Ascending aorta (tissue), 2 donors: ENCODE results near the gene TNIK. TPM values are rescaled to one million over a fixed set of nuclear protein-coding genes. Genes with fewer than 3 reads are reported as not detected.
"Not testable (repeated sequence)": the region's sequence is repeated elsewhere in the genome, so short reads cannot be mapped to it uniquely, and the experiment has no call there.

ENCODE experiments used
- DNase-seq, 2 donors: peaks; one replicate each; pipeline ENCODE4 v3.0.0-alpha.2; 2019; ENCODE audit warnings: low spot score in 2 of 2
- H3K27ac ChIP-seq, 2 donors: fragments of 200-600 bp; sonication (generic); one replicate each; pipeline ENCODE4 v1.5.1; 2016 to 2017; ENCODE audit warnings: mild to moderate bottlenecking in 1 of 2
- H3K27me3 ChIP-seq: fragments of 200-600 bp; sonication (generic); one replicate; pipeline ENCODE4 v1.5.1; 2017
- H3K36me3 ChIP-seq, 2 donors: fragments of 200-600 bp; sonication (generic); one replicate each; pipeline ENCODE4 v1.5.1; 2016
- H3K4me1 ChIP-seq, 2 donors: fragments of 200-600 bp; sonication (generic); one replicate each; pipeline ENCODE4 v1.5.1; 2016 to 2017; ENCODE audit warnings: mild to moderate bottlenecking in 1 of 2
- H3K4me3 ChIP-seq, 2 donors: fragments of 200-600 bp; sonication (generic); one replicate each; pipeline ENCODE4 v1.5.1; 2016 to 2017; ENCODE audit warnings: mild to moderate bottlenecking in 1 of 2
- H3K9me3 ChIP-seq, 2 donors: fragments of 200-600 bp; sonication (generic); one replicate each; pipeline ENCODE4 v1.5.1; 2016
- intact Hi-C: fragments of 100-400 bp; cut with DNase I; formaldehyde crosslinking; loops from one replicate; pipeline ENCODE4 v1.15.1; 2023
- total RNA-seq: library from RNA; depleted of rRNA; stranded (reverse); fragments of >200 nt; gene quantifications from one replicate; pipeline ENCODE4 v1.1.0, GENCODE V29; 2016
- TF ChIP-seq, protein P1 (sequence below), 3 experiments: fragments of 200-600 bp in 2 of 3; fragments of 450-650 bp in 1 of 3; sonication (generic) in 2 of 3; IDR thresholded peaks; one replicate each; pipeline ENCODE4 v1.5.1; 2016 to 2019; ENCODE audit warnings: antibody characterized with exemption in 3 of 3, mild to moderate bottlenecking in 1 of 3, moderate library complexity in 1 of 3

The TNIK gene
- total RNA-seq, 1 donor from 2014 or later = 0.75 TPM

GRCh38 chr3:171429635-171430034 lies 30.6 kb downstream of the TNIK start:
- Histone ChIP-seq H3K27me3 (no peaks in the 10 kb centered on the region), H3K4me1 (no peaks in the 10 kb centered on the region), H3K9me3 (no peaks in the 10 kb centered on the region), H3K36me3 (no peaks in the 10 kb centered on the region), H3K4me3 (no peak overlapping the region), H3K27ac (no peak overlapping the region)
- intact Hi-C loops = no loop called here
- TF ChIP-seq, protein P1, sequence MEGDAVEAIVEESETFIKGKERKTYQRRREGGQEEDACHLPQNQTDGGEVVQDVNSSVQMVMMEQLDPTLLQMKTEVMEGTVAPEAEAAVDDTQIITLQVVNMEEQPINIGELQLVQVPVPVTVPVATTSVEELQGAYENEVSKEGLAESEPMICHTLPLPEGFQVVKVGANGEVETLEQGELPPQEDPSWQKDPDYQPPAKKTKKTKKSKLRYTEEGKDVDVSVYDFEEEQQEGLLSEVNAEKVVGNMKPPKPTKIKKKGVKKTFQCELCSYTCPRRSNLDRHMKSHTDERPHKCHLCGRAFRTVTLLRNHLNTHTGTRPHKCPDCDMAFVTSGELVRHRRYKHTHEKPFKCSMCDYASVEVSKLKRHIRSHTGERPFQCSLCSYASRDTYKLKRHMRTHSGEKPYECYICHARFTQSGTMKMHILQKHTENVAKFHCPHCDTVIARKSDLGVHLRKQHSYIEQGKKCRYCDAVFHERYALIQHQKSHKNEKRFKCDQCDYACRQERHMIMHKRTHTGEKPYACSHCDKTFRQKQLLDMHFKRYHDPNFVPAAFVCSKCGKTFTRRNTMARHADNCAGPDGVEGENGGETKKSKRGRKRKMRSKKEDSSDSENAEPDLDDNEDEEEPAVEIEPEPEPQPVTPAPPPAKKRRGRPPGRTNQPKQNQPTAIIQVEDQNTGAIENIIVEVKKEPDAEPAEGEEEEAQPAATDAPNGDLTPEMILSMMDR (IDR thresholded peaks at IDR 0.05) = no peak
- no peak for DNase-seq

GRCh38 chr3:171428892-171429291 lies 31.3 kb downstream of the TNIK start:
- Histone ChIP-seq H3K4me1 (no peaks in the 10 kb centered on the region), H3K27ac (no peak overlapping the region), H3K4me3 (no peak overlapping the region), H3K9me3 (no peaks in the 10 kb centered on the region), H3K27me3 (no peaks in the 10 kb centered on the region), H3K36me3 (no peaks in the 10 kb centered on the region)
- intact Hi-C loops = no loop called here
- TF ChIP-seq, protein P1 (IDR thresholded peaks at IDR 0.05) = no peak
- no peak for DNase-seq

- DNase-seq = no peak
- intact Hi-C loops = no loop called here
Observed at GRCh38 chr3:171428321-171428787, 31.9 kb downstream of the TNIK start.

GRCh38 chr3:171427771-171428320 lies 32.4 kb downstream of the TNIK start:
- Histone ChIP-seq H3K4me3 (no peak overlapping the region), H3K4me1 (no peaks in the 10 kb centered on the region), H3K36me3 (no peaks in the 10 kb centered on the region), H3K27me3 (no peaks in the 10 kb centered on the region), H3K27ac (no peak overlapping the region), H3K9me3 (no peaks in the 10 kb centered on the region)
- intact Hi-C loops = no loop called here
- TF ChIP-seq, protein P1 (IDR thresholded peaks at IDR 0.05) = no peak
- no peak for DNase-seq

More at GRCh38 chr3:171428321-171428787, 31.9 kb downstream of the TNIK start:
- no peaks in the 10 kb centered on the region for H3K4me1 ChIP-seq
- no peaks in the 10 kb centered on the region for H3K9me3 ChIP-seq
- H3K36me3 ChIP-seq = no peaks in the 10 kb centered on the region
- H3K4me3 ChIP-seq = no peak overlapping the region
- TF ChIP-seq, protein P1 (IDR thresholded peaks at IDR 0.05) = no peak
- no peaks in the 10 kb centered on the region for H3K27me3 ChIP-seq
- H3K27ac ChIP-seq = no peak overlapping the region

GRCh38 chr3:171424063-171424462 lies 36.1 kb downstream of the TNIK start:
- DNase-seq, H3K27ac ChIP-seq, H3K4me3 ChIP-seq, H3K36me3 ChIP-seq, H3K4me1 ChIP-seq, intact Hi-C loops, H3K27me3 ChIP-seq, H3K9me3 ChIP-seq: not testable (repeated sequence)

DNA sequence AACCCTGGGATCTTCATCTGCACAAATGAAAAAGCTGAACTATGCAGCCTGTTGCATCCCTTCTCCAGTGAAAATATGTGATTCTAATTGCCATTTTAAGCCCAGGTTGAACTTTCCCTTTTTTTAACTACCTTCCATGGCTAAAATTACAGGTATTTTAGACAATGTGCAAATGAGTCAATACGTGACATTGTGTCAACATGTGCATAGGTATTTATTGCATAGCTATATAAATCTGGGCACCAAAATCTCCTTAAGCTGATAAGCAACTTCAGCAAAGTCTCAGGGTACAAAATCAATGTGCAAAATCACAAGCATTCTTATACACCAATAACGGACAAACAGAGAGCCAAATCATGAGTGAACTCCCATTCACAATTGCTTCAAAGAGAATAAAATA lies 37.4 kb downstream of the TNIK start:
- H3K9me3 ChIP-seq, H3K4me1 ChIP-seq, DNase-seq, intact Hi-C loops, H3K36me3 ChIP-seq, H3K27ac ChIP-seq, H3K4me3 ChIP-seq, H3K27me3 ChIP-seq: not testable (repeated sequence)

- Histone ChIP-seq H3K27me3 (no peaks in the 10 kb centered on the region), H3K36me3 (no peaks in the 10 kb centered on the region), H3K27ac (no peak overlapping the region), H3K4me1 (no peaks in the 10 kb centered on the region), H3K4me3 (no peak overlapping the region), H3K9me3 (no peaks in the 10 kb centered on the region)
- DNase-seq = no peak
- TF ChIP-seq, protein P1 (IDR thresholded peaks at IDR 0.05) = no peak
- intact Hi-C loops = no loop called here
Observed at GRCh38 chr3:171420667-171421066, 39.5 kb downstream of the TNIK start.
